ENCODE data around the gene KCNC3. TPM values are rescaled to one million over a fixed set of nuclear protein-coding genes. Genes with fewer than 3 reads are reported as not detected.

KCNC3 gene
- total and polyA plus RNA-seq, 2 of the 13 experiments (the other 11 are each of a cell fraction or from before 2014, with no cell fraction given) = 0.29 to 1.7 TPM

DNA sequence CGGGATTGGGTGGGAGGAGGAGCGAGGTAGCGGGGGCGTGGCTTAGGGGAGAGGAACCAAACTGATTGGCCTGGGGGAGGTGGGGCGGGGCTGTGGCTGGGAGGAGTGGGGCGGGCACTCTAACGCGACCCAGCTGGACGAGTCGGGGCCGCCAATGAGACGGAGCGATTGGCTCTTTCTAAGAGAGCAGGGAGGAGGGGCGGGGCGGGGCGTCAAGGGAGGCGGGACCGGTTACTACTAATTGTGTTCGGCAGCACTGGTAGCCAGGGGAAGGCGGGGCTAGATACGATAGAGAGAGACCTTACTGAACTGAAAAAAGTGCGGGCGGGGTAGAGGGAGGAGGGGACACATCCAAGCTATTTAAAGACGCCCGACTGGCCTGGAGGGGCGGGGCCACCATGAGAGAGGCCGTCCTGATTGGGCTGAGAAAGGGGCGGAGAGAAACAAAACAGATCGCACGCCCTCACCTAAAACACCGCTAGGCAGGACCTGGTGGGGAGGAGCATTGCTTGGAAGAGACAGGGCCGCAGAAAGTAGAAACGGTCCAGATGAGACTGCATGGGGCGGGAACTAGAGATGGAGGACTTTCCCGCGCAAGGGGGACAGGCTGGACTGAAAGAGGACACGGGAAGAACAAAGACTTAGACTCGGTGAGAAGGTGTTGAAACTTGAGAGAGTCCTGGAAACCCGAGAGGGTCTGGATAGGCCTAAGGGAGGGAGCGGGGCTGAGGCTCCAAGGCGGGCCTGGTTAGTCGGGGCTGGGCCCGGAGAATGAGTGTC lies at the start of gene KCNC3 (continued):
- TF ChIP-seq, protein P1, sequence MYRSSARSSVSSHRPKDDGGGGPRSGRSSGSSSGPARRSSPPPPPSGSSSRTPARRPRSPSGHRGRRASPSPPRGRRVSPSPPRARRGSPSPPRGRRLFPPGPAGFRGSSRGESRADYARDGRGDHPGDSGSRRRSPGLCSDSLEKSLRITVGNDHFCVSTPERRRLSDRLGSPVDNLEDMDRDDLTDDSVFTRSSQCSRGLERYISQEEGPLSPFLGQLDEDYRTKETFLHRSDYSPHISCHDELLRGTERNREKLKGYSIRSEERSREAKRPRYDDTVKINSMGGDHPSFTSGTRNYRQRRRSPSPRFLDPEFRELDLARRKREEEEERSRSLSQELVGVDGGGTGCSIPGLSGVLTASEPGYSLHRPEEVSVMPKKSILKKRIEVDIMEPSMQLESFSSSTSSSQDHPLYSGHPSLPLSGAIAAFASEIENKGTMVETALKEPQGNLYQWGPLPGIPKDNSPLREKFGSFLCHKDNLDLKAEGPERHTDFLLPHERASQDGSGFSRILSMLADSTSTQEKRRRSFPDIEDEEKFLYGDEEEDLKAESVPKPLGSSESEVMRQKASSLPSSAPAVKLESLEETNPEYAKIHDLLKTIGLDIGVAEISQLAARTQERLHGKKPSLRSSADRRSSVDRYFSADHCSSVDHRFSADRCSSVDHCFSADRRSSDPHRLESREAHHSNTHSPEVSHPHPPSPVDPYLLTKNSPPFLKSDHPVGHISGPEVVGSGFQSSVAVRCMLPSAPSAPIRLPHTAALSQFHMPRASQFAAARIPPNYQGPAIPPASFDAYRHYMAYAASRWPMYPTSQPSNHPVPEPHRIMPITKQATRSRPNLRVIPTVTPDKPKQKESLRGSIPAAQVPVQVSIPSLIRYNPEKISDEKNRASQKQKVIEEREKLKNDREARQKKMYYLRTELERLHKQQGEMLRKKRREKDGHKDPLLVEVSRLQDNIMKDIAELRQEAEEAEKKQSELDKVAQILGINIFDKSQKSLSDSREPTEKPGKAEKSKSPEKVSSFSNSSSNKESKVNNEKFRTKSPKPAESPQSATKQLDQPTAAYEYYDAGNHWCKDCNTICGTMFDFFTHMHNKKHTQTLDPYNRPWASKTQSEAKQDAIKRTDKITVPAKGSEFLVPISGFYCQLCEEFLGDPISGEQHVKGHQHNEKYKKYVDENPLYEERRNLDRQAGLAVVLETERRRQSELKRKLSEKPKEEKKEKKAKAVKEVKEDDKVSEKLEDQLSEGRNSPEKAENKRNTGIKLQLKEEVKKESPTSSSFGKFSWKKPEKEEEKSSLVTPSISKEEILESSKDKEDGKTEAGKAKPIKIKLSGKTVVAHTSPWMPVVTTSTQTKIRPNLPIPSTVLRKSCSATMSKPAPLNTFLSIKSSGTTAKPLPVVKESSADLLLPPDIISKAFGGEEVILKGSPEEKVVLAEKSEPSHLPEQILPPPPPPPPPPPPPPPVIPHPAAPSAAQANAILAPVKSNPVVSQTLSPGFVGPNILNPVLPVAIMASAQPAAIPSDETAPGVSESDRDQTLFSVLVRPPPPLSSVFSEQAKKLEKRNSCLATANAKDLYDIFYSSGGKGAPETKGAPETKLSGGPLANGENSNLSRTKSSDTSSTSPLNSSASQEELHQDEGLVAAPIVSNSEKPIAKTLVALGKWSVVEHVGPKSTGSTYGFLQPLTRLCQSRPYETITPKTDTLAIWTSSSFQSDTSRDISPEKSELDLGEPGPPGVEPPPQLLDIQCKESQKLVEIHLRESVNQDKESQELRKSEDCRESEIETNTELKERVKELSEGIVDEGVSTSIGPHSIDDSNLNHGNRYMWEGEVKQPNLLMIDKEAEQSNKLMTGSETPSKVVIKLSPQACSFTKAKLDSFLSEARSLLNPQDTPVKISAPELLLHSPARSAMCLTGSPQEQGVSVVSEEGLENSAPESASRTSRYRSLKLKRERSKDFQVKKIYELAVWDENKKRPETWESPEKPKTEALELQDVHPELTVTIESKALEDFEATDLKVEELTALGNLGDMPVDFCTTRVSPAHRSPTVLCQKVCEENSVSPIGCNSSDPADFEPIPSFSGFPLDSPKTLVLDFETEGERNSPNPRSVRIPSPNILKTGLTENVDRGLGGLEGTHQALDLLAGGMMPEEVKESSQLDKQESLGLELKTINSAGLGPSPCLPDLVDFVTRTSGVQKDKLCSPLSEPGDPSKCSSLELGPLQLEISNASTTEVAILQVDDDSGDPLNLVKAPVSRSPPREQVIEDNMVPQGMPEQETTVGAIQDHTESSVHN (CRISPR knock-in tag; IDR thresholded peaks at IDR 0.05) = no peak
- no peak for TF ChIP-seq MAFG (CRISPR knock-in tag; IDR thresholded peaks at IDR 0.05)
- no peak for TF ChIP-seq CHD4 (IDR thresholded peaks at IDR 0.05; ENCODE audit: borderline replicate concordance, low read length)
- TF ChIP-seq NR1H2 (CRISPR knock-in tag; IDR thresholded peaks at IDR 0.05; ENCODE audit: borderline replicate concordance, low read depth) = no peak
- no peak for TF ChIP-seq U2AF1 (optimal IDR thresholded peaks at IDR 0.05; ENCODE audit: low read depth, low read length)
- TF ChIP-seq MAF1 (CRISPR knock-in tag; IDR thresholded peaks at IDR 0.05; ENCODE audit: borderline replicate concordance) = no peak
- no peak for TF ChIP-seq POLR2AphosphoS2 (IDR thresholded peaks at IDR 0.05; ENCODE audit: low read depth, low read length)
- no peak for TF ChIP-seq SCMH1 (CRISPR knock-in tag; IDR thresholded peaks at IDR 0.05; ENCODE audit: borderline replicate concordance)
- TF ChIP-seq KMT2A (CRISPR knock-in tag; IDR thresholded peaks at IDR 0.05) = no peak
- no peak for TF ChIP-seq SATB2 (CRISPR knock-in tag; IDR thresholded peaks at IDR 0.05)
- no peak for TF ChIP-seq MBNL3 (CRISPR knock-in tag; conservative IDR thresholded peaks at IDR 0.05)
- no peak for TF ChIP-seq YY1 (IDR thresholded peaks at IDR 0.05; ENCODE audit: insufficient read depth, insufficient replicate concordance, low read depth, low read length)
- TF ChIP-seq ZNF230 (CRISPR knock-in tag; IDR thresholded peaks at IDR 0.05) = no peak
- TF ChIP-seq ZNF75D (CRISPR knock-in tag; IDR thresholded peaks at IDR 0.05; ENCODE audit: borderline replicate concordance) = no peak
- TF ChIP-seq TCF7L2 (IDR thresholded peaks at IDR 0.05; ENCODE audit: low read depth, low read length) = no peak
- TF ChIP-seq, protein P2, sequence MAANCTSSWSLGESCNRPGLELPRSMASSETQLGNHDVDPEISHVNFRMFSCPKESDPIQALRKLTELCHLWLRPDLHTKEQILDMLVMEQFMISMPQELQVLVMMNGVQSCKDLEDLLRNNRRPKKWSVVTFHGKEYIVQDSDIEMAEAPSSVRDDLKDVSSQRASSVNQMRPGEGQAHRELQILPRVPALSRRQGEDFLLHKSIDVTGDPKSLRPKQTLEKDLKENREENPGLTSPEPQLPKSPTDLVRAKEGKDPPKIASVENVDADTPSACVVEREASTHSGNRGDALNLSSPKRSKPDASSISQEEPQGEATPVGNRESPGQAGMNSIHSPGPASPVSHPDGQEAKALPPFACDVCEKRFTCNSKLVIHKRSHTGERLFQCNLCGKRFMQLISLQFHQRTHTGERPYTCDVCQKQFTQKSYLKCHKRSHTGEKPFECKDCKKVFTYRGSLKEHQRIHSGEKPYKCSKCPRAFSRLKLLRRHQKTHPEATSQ (CRISPR knock-in tag; IDR thresholded peaks at IDR 0.05; ENCODE audit: borderline replicate concordance) = no peak
- no peak for TF ChIP-seq DNMT3B (CRISPR knock-in tag; conservative IDR thresholded peaks at IDR 0.05)
- TF ChIP-seq, protein P3, sequence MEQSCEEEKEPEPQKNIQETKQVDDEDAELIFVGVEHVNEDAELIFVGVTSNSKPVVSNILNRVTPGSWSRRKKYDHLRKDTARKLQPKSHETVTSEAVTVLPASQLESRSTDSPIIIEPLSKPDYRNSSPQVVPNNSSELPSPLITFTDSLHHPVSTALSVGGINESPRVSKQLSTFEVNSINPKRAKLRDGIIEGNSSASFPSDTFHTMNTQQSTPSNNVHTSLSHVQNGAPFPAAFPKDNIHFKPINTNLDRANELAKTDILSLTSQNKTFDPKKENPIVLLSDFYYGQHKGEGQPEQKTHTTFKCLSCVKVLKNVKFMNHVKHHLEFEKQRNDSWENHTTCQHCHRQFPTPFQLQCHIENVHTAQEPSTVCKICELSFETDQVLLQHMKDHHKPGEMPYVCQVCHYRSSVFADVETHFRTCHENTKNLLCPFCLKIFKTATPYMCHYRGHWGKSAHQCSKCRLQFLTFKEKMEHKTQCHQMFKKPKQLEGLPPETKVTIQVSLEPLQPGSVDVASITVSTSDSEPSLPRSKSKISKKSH (CRISPR knock-in tag; IDR thresholded peaks at IDR 0.05; ENCODE audit: borderline replicate concordance) = no peak
- no peak for TF ChIP-seq MAFF (IDR thresholded peaks at IDR 0.05; ENCODE audit: low read depth, low read length)

Data from HepG2 (cell line).